ENCODE results near the gene SNED1. TPM values are rescaled to one million over a fixed set of nuclear protein-coding genes. Genes with fewer than 3 reads are reported as not detected.

The SNED1 gene
- polyA plus RNA-seq, 3 donors = 0.02 to 3.4 (median 0.12) TPM

DNA sequence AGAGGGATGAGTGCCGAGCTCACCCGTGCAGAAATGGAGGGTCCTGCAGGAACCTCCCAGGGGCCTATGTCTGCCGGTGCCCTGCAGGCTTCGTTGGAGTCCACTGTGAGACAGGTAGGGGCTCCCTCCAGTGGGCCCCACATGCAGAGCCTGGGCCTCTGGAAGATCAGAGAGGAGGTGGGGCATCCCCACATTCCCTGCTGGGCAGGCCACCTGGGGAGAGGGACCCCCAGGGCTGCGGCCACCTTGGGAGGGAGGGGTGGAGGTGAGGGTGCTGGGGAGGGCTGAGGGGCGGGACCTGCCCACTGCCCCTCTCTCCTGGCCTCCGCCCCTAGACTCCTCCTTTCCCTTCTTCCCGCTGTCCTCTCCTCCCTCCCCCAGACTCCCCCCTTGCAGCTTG is 65.2 kb downstream of the SNED1 start:
- H2AFZ ChIP-seq (ENCODE audit: insufficient read depth, low read depth, low read length, poor library complexity, severe bottlenecking) = no peak overlapping the region
- 26% methylated on average over 5 of the region's 8 CpGs for WGBS (ENCODE audit: insufficient coverage)
- no peak overlapping the region for H3K4me3 ChIP-seq (replicated peaks in 1 of 3; ENCODE audit: low read depth in 2 of 3, low read length in 3 of 3)
- TF ChIP-seq CTCF (IDR thresholded peaks at IDR 0.05) = no peak
- H3K9me3 ChIP-seq (replicated peaks in 1 of 2; ENCODE audit: control insufficient read depth in 1 of 2, insufficient read depth in 1 of 2, low read length in 2 of 2) = no peaks in the 10 kb centered on the region
- Mint-ChIP-seq H3K4me3 (no peak overlapping the region), H3K36me3 (no peaks in the 10 kb centered on the region), H3K27me3 (ENCODE audit: low read depth in 3 of 3) (peaks cover 7 to 22% (median 11%) of the 10 kb centered on the region in 3 donors), H3K27ac (no peak overlapping the region), H3K4me1 (peaks cover 3% of the 10 kb centered on the region), H3K9me3 (no peaks in the 10 kb centered on the region)
- H3K4me1 ChIP-seq (ENCODE audit: control insufficient read depth in 1 of 2, insufficient read depth in 2 of 2, low read length in 2 of 2) = no peaks in the 10 kb centered on the region
- no peak for DNase-seq
- no peaks in the 10 kb centered on the region for H3K79me2 ChIP-seq (ENCODE audit: insufficient read depth, low read length)
- no peaks in the 10 kb centered on the region for H3K36me3 ChIP-seq (replicated peaks in 1 of 2; ENCODE audit: control insufficient read depth in 1 of 2, insufficient read depth in 2 of 2, low read length in 2 of 2)
- H3K27me3 ChIP-seq (ENCODE audit: control insufficient read depth in 2 of 2, insufficient read depth in 2 of 2, low read length in 2 of 2) = no peaks in the 10 kb centered on the region
- H3K9ac ChIP-seq (ENCODE audit: insufficient read depth, low read length, poor library complexity, severe bottlenecking) = no peak overlapping the region
- intact Hi-C loops (cut with micrococcal nuclease) = no loop called here
- no peak overlapping the region for H3K27ac ChIP-seq (ENCODE audit: low read depth in 1 of 2, low read length in 2 of 2)
- H3K4me2 ChIP-seq (replicated peaks; ENCODE audit: extremely low read depth, low read length, poor library complexity, severe bottlenecking) = no peak overlapping the region
- no peaks in the 10 kb centered on the region for H4K20me1 ChIP-seq (ENCODE audit: insufficient read depth, low read length)

GRCh38 chr2:241064008-241064801 is 65.8 kb downstream of the SNED1 start:
- no peaks in the 10 kb centered on the region for H3K79me2 ChIP-seq (ENCODE audit: insufficient read depth, low read length)
- no peaks in the 10 kb centered on the region for H3K4me1 ChIP-seq (ENCODE audit: control insufficient read depth in 1 of 2, insufficient read depth in 2 of 2, low read length in 2 of 2)
- no peak overlapping the region for H3K27ac ChIP-seq (ENCODE audit: low read depth in 1 of 2, low read length in 2 of 2)
- H3K36me3 Mint-ChIP-seq = no peaks in the 10 kb centered on the region
- H3K27ac Mint-ChIP-seq = no peak overlapping the region
- H3K27me3 Mint-ChIP-seq (ENCODE audit: low read depth in 3 of 3) = peaks cover 7 to 22% (median 11%) of the 10 kb centered on the region in 3 donors
- WGBS (ENCODE audit: insufficient coverage) = 37% methylated on average over 28 of the region's 32 CpGs
- H3K27me3 ChIP-seq (ENCODE audit: control insufficient read depth in 2 of 2, insufficient read depth in 2 of 2, low read length in 2 of 2) = no peaks in the 10 kb centered on the region
- peak overlapping the region; percentile 5 for H3K4me2 ChIP-seq (replicated peaks; ENCODE audit: extremely low read depth, low read length, poor library complexity, severe bottlenecking)
- H3K4me3 ChIP-seq (replicated peaks in 1 of 3; ENCODE audit: low read depth in 2 of 3, low read length in 3 of 3) = no peak overlapping the region
- H3K36me3 ChIP-seq (replicated peaks in 1 of 2; ENCODE audit: control insufficient read depth in 1 of 2, insufficient read depth in 2 of 2, low read length in 2 of 2) = no peaks in the 10 kb centered on the region
- no peak overlapping the region for H2AFZ ChIP-seq (ENCODE audit: insufficient read depth, low read depth, low read length, poor library complexity, severe bottlenecking)
- no peak for TF ChIP-seq CTCF (IDR thresholded peaks at IDR 0.05)
- no peaks in the 10 kb centered on the region for H3K9me3 Mint-ChIP-seq
- intact Hi-C loops (cut with micrococcal nuclease) = no loop called here
- H3K9ac ChIP-seq (ENCODE audit: insufficient read depth, low read length, poor library complexity, severe bottlenecking) = no peak overlapping the region
- H4K20me1 ChIP-seq (ENCODE audit: insufficient read depth, low read length) = no peaks in the 10 kb centered on the region
- H3K4me1 Mint-ChIP-seq = peaks cover 3% of the 10 kb centered on the region
- DNase-seq = peak in 1 of 3 donors; percentile 2
- H3K9me3 ChIP-seq (replicated peaks in 1 of 2; ENCODE audit: control insufficient read depth in 1 of 2, insufficient read depth in 1 of 2, low read length in 2 of 2) = no peaks in the 10 kb centered on the region
- peak overlapping the region in 1 of 2 donors; percentile 67 for H3K4me3 Mint-ChIP-seq

Measured in CD14-positive monocyte (primary cell).